Stimulated activated CD4-positive, alpha-beta T cell treated with anti-CD3 and anti-CD28 coated beads, Interleukin-1b, Interleukin-23, amount 100 ng/mL, for 48 hours (primary cell): ENCODE measurements around the gene CPNE7.
"Not testable (repeated sequence)": the region's sequence is repeated elsewhere in the genome, so short reads cannot be mapped to it uniquely, and the experiment has no call there.

Source experiments
- DNase-seq: peaks from one replicate; pipeline ENCODE4 v3.0.0-alpha.2; 2020

Gene CPNE7

GRCh38 chr16:89584768-89585549, 9.4 kb downstream of the CPNE7 start:
- no peak for DNase-seq

GRCh38 chr16:89586218-89586617, 10.7 kb downstream of the CPNE7 start:
- DNase-seq = no peak

- no peak for DNase-seq
These were observed 11.3 kb downstream of the CPNE7 start for GRCh38 chr16:89586853-89587252.

- DNase-seq = not testable (repeated sequence)
These were observed 12.1 kb downstream of the CPNE7 start for GRCh38 chr16:89587676-89588075.

GRCh38 chr16:89588413-89589109, 13.0 kb downstream of the CPNE7 start:
- DNase-seq = no peak

- DNase-seq = no peak
These were observed 13.8 kb downstream of the CPNE7 start for GRCh38 chr16:89589241-89589926.

GRCh38 chr16:89593841-89594240, 18.3 kb downstream of the CPNE7 start:
- DNase-seq = no peak

- DNase-seq = no peak
These were observed 19.9 kb downstream of the CPNE7 start for GRCh38 chr16:89595330-89596060.

- no peak for DNase-seq
These were observed 20.6 kb downstream of the CPNE7 start for GRCh38 chr16:89596061-89596689.

GRCh38 chr16:89596957-89597649, 21.5 kb downstream of the CPNE7 start:
- DNase-seq = no peak

GRCh38 chr16:89598199-89598598, 22.6 kb downstream of the CPNE7 start:
- no peak for DNase-seq

- DNase-seq = peak; percentile 40
These were observed 23.9 kb downstream of the CPNE7 start for GRCh38 chr16:89599451-89599858.

- no peak for DNase-seq
These were observed 24.3 kb downstream of the CPNE7 start for GRCh38 chr16:89599902-89600301.

- no peak for DNase-seq
These were observed 24.9 kb downstream of the CPNE7 start for GRCh38 chr16:89600427-89600826.

- no peak for DNase-seq
These were observed 25.4 kb downstream of the CPNE7 start for GRCh38 chr16:89600956-89601355.

GRCh38 chr16:89601906-89602272, 26.3 kb downstream of the CPNE7 start:
- no peak for DNase-seq

- DNase-seq = peak; percentile 69
These were observed 26.9 kb downstream of the CPNE7 start for GRCh38 chr16:89602273-89602951.

GRCh38 chr16:89602952-89603590, 27.5 kb downstream of the CPNE7 start:
- no peak for DNase-seq

- DNase-seq = no peak
These were observed 29.2 kb downstream of the CPNE7 start for GRCh38 chr16:89604764-89605163.

- DNase-seq = no peak
These were observed 29.8 kb downstream of the CPNE7 start for GRCh38 chr16:89605186-89605970.
